Loucy (cell line): ENCODE results near the gene MYO1D.

Experiments
- EZH2phosphoT487 ChIP-seq: fragments of 200-600 bp; IDR thresholded peaks from 2 replicates; pipeline ENCODE4 v1.6.1; 2018; ENCODE audit warnings: antibody characterized with exemption, mild to moderate bottlenecking, moderate library complexity, borderline replicate concordance
- TF ChIP-seq, protein P1 (sequence below): fragments of 200-600 bp; sonication (generic); conservative IDR thresholded peaks from 2 replicates; pipeline ENCODE4 v1.5.1; 2014; ENCODE audit warnings: mild to moderate bottlenecking, antibody characterized with exemption, low read length

DNA sequence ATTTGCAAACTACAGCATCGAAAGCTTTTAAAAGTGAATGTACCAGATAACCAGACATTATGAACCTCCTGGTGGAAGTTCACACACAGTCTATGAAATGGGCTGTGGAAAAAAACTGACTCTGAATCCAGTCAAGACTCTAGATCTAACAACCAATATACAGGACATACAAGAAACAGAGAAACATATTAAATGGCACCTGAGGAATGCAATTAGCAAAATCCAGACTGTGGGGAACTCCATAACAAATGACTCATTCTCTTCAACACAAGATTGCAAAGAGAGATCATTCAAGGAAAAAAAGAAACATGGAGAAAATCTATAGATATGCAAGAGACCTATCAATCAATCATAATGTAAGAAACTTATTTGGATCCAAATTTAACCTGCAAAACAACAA, 119.0 kb downstream of the MYO1D start:
- TF ChIP-seq, protein P1, sequence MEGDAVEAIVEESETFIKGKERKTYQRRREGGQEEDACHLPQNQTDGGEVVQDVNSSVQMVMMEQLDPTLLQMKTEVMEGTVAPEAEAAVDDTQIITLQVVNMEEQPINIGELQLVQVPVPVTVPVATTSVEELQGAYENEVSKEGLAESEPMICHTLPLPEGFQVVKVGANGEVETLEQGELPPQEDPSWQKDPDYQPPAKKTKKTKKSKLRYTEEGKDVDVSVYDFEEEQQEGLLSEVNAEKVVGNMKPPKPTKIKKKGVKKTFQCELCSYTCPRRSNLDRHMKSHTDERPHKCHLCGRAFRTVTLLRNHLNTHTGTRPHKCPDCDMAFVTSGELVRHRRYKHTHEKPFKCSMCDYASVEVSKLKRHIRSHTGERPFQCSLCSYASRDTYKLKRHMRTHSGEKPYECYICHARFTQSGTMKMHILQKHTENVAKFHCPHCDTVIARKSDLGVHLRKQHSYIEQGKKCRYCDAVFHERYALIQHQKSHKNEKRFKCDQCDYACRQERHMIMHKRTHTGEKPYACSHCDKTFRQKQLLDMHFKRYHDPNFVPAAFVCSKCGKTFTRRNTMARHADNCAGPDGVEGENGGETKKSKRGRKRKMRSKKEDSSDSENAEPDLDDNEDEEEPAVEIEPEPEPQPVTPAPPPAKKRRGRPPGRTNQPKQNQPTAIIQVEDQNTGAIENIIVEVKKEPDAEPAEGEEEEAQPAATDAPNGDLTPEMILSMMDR: no peak
- no peak for TF ChIP-seq EZH2phosphoT487
